ENCODE results near the gene DTX3.
A peak's percentile ranks its signal among the peaks of the same experiment; 100 is the strongest.
"Not testable (repeated sequence)": the region's sequence is repeated elsewhere in the genome, so short reads cannot be mapped to it uniquely, and the experiment has no call there.

The DTX3 gene

DNA sequence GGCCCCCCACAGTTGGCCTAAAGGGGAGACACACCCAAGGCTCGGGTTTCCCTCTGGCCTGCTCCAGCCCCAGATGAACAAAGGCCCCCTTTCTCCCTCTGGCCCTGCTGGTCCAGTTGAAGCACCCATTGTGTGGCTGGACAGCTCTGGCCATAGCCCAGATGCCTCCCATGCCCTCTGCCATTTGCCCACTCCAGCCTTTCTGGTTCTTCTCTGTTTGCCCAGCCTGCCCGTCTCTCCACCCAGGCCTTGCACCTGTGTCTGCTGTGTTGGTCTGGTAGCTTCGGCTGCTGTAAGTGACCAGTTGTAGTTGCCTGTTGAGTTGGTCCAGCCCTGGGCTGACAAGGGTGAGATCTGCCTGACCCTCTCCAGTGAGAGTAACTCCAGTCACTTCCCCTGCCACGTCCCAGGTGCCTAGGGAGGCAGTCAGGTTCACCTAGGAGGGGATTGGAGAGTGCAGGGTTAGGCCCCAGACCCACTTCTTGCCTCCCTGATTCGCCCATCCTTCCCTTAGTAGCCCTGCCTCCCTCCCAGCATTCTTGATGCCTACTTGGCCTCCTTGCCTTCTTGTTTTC lies 25.4 kb downstream of the DTX3 start:
- no peak overlapping the region for H3K4me3 ChIP-seq (ENCODE audit: low read depth, low read length)
- no peak for DNase-seq (ENCODE audit: low read depth)
- TF ChIP-seq, protein P1, sequence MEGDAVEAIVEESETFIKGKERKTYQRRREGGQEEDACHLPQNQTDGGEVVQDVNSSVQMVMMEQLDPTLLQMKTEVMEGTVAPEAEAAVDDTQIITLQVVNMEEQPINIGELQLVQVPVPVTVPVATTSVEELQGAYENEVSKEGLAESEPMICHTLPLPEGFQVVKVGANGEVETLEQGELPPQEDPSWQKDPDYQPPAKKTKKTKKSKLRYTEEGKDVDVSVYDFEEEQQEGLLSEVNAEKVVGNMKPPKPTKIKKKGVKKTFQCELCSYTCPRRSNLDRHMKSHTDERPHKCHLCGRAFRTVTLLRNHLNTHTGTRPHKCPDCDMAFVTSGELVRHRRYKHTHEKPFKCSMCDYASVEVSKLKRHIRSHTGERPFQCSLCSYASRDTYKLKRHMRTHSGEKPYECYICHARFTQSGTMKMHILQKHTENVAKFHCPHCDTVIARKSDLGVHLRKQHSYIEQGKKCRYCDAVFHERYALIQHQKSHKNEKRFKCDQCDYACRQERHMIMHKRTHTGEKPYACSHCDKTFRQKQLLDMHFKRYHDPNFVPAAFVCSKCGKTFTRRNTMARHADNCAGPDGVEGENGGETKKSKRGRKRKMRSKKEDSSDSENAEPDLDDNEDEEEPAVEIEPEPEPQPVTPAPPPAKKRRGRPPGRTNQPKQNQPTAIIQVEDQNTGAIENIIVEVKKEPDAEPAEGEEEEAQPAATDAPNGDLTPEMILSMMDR (IDR thresholded peaks at IDR 0.05; ENCODE audit: control insufficient read depth, extremely low read depth, insufficient read depth), result no peak

DNA sequence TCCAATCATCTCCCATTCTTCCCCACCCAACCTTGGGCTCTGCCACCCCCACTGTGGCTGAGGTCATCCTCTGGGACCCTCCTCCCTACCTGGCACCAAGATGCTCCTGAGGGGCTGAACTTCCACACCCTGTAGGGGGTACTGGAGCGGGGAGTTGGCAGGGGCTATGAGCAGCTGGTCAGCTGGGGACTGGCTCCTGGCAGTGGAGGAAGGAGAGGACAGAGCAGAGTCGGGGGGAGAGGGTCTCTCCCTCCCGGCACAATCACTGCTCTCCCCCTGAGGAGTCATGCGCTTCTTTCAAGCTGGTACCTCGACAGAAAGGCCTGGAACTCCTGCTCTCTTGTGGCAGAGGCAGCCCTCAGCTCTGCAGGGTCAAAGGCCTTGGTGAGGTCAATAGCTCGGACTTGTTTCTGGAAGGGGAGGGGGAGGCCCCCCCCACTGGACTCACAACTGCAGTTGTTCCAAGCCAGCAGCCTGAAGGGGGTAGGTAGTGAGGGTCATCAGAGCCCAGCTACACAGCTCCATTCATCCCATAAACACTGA lies 26.3 kb downstream of the DTX3 start:
- H3K4me3 ChIP-seq (ENCODE audit: low read depth, low read length), result no peak overlapping the region
- TF ChIP-seq, protein P1 (IDR thresholded peaks at IDR 0.05; ENCODE audit: control insufficient read depth, extremely low read depth, insufficient read depth), result no peak
- DNase-seq (ENCODE audit: low read depth), result no peak

DNA sequence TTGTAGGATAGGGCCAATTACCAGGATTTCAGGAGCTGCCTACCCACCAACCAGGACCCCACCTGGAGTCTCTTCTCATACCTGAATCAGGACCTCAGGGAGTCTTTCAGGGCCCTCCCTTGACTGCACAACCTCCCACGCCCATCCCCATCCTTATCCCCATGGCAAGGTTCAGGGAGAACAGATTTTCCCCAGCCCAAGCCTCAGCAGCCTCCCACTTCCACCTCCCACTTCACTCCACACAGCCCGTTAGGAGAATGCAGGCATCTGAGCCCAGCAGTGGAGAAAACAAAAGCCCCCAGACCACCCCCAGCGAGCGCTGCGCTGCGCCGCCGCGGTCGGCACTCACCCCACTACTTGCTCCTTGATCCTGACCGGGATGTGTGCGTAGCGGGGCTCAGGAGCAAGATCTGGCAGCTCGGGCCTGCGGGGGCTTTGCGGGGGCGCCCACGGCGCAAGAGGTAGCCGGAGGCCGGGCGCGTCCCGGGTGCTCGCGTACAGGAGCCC lies 27.0 kb downstream of the DTX3 start:
- H3K4me3 ChIP-seq (ENCODE audit: low read depth, low read length), result no peak overlapping the region
- DNase-seq (ENCODE audit: low read depth), result no peak
- TF ChIP-seq, protein P1 (IDR thresholded peaks at IDR 0.05; ENCODE audit: control insufficient read depth, extremely low read depth, insufficient read depth), result no peak

DNA sequence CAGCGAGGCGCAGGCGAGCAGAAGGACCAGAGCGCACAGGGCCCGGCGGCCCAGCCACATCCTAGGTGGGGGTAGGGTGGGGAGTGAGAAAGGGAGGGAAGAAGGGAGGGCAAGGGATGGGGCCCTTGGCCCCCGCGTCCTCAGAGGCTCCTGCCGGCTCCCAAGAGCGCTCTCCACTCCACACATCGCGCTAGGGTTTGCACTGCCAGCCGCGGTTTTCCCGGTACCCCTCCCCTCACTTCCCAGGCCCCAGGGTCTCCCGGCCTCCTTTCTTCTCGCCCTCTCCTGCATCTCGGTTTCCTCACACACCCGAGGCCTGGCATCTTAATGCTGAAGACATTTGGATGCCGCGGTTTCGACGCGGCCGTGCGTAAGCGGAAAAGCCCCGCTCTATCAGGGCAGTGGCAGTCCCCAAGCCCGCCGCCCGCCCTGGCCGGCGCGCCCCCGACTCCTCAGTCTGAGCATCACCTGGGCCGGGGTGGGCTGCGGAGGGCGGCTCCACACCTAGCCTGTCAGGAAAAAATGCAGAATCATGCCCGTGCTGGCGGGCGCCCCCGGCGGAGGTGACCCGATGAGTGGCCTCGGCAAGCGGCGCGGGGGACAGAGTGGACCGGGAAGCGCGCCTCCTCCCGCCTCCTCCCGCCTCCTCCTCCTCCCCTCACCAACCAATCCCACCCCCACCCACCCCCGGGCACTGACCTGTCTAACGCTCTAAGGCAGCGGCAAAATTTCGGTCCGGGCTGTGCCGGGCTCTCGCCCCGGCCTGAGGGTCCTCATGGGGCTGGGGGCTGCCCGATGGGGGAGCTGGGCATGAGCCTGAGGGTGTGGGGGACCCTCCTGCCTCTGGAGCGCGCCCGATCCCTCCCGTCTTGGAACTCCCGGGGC lies 27.7 kb downstream of the DTX3 start:
- TF ChIP-seq, protein P1 (IDR thresholded peaks at IDR 0.05; ENCODE audit: control insufficient read depth, extremely low read depth, insufficient read depth), result no peak
- no peak for DNase-seq (ENCODE audit: low read depth)

DNA sequence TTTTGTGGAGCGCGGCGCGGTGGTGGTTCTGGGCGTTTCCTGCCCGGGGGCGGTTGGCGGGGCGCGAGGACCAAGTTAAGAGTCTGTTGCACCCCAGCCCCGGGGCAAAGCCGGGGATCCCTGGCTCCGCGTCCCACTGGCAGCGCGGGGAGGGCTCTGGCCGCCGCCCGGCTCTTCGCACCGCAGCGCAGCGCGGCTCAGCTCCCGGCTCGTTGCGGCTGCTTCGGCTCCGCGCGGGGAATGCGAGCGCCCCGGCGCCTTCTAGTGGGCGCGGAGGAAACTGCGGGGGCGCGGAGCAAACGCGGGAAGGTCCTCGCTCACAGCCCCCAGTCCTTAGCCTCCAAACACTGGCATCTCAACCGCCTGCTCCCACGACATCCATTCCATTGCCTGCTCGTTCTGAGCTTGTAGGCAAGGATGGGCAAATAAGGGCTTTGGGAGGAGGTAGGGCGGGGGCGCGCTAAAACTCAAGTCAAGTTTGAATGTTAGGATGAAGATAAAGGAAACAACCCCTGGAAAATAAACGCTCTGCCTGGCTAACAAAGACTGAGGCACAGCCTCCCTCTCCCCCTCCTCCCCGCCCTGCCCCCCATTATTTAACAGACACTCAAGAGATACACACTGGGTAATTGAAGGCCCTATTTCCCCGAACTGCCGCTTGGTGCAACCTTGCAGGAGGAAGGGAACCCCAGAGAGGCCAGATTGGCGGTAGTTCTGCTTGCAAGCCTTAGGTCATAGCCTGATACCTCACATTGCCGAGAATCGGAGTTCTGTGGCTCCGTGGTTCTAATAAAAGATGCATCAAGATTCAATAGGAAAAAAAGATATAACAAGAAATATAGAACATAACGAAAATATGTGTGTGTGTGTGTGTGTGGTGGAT lies 28.6 kb downstream of the DTX3 start, which contains the start of gene B4GALNT1:
B4GALNT1 (minus strand) TSS at position 244 of the 883 bp plus-strand sequence. CDS start 1,069 bp downstream, outside the sequence.
- no peak for DNase-seq (ENCODE audit: low read depth)
- TF ChIP-seq, protein P1 (IDR thresholded peaks at IDR 0.05; ENCODE audit: control insufficient read depth, extremely low read depth, insufficient read depth), result peak; percentile 88
- H3K4me3 ChIP-seq (ENCODE audit: low read depth, low read length), result peak within 1 kb of the TSS; percentile 55

More for the DNA sequence above, 27.7 kb downstream of the DTX3 start:
- peak overlapping the region; percentile 55 for H3K4me3 ChIP-seq (ENCODE audit: low read depth, low read length)

DNA sequence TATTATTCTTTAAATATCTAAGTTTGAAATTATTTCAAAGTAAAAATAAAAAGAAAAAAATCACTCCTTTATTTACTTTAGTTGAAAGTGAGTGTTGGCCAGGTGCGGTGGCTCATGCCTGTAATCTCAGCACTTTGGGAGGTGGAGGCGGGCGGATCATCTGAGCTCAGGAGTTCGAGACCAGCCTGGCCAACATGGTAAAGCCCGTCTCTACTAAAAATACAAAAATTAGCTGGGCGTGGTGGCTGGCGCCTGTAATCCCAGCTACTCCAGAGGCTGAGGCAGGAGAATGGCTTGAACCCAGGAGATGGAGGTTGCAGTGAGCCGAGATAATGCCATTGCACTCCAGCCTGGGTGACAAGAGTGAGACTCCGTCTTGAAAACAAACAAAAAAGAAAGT lies 32.1 kb downstream of the DTX3 start:
- not testable (repeated sequence) for DNase-seq (ENCODE audit: low read depth); H3K4me3 ChIP-seq (ENCODE audit: low read depth, low read length)
